Measurements from ENCODE around the gene PLD6.

The PLD6 gene

DNA sequence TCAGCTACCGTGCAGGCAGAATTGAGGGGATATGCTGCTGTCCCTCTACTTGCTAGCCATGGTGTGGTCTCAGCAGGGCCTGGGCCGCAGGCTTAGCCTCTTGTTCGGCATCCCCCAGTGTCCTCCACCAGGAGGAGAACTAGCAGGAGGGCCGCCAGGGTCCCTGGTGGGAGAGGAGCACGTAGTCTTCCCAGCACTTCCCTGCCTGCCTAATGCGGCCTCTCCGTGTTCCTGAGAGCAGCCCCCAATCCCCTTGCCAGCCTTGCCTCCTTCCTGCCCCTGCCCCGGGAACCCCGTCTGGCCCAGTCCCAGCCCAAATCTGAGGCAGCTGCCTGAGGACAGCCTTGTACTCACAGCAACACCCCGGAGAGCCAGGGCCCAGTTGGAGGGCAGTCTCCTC is 38.1 kb downstream of the PLD6 start:
- H3K27me3 ChIP-seq: no peaks in the 10 kb centered on the region
- no peak for DNase-seq
- peaks cover 3% of the 10 kb centered on the region for H3K36me3 ChIP-seq
- no peaks in the 10 kb centered on the region for H3K4me1 ChIP-seq
- TF ChIP-seq, protein P1, sequence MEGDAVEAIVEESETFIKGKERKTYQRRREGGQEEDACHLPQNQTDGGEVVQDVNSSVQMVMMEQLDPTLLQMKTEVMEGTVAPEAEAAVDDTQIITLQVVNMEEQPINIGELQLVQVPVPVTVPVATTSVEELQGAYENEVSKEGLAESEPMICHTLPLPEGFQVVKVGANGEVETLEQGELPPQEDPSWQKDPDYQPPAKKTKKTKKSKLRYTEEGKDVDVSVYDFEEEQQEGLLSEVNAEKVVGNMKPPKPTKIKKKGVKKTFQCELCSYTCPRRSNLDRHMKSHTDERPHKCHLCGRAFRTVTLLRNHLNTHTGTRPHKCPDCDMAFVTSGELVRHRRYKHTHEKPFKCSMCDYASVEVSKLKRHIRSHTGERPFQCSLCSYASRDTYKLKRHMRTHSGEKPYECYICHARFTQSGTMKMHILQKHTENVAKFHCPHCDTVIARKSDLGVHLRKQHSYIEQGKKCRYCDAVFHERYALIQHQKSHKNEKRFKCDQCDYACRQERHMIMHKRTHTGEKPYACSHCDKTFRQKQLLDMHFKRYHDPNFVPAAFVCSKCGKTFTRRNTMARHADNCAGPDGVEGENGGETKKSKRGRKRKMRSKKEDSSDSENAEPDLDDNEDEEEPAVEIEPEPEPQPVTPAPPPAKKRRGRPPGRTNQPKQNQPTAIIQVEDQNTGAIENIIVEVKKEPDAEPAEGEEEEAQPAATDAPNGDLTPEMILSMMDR (IDR thresholded peaks at IDR 0.05; ENCODE audit: low read depth, low read length): no peak
- H3K9me3 ChIP-seq: no peaks in the 10 kb centered on the region
- no peak overlapping the region for H3K4me3 ChIP-seq (ENCODE audit: low read depth, low read length)

DNA sequence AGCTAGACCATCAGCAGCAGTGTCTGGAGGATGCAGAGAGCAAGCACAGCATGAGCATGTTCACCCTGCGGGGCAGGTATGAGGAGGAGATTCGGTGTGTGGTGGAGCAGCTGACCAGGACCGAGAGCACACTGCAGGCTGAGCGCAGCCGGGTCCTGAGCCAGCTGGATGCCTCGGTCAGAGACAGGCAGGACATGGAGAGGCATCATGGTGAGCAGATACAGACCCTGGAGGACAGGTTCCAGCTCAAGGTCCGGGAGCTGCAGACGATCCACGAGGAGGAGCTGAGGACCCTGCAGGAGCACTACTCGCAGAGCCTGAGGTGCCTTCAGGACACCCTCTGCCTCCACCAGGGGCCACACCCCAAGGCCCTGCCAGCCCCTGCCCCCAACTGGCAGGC is 38.8 kb downstream of the PLD6 start:
- H3K36me3 ChIP-seq: peaks cover 9% of the 10 kb centered on the region
- no peaks in the 10 kb centered on the region for H3K9me3 ChIP-seq
- TF ChIP-seq, protein P1 (IDR thresholded peaks at IDR 0.05; ENCODE audit: low read depth, low read length): no peak
- DNase-seq: no peak
- no peak overlapping the region for H3K4me3 ChIP-seq (ENCODE audit: low read depth, low read length)
- no peaks in the 10 kb centered on the region for H3K4me1 ChIP-seq
- no peaks in the 10 kb centered on the region for H3K27me3 ChIP-seq

DNA sequence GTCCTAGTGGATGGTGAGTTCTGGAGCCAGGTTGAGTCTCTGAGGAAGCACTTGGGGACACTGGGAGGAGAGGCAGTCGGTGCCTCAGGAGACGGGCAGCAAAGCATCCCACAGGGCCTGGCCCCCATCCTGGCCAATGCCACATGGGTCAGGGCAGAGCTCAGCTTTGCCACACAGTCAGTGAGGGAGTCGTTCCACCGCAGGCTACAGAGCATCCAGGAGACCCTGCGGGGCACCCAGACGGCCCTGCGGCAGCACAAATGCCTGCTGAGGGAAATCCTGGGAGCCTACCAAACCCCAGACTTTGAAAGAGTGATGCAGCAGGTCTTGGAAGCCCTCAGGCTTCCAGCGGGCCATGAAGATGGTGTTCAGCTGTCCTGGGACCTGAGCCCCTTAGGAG is 39.7 kb downstream of the PLD6 start:
- Histone ChIP-seq H3K4me1 (no peaks in the 10 kb centered on the region), H3K4me3 (ENCODE audit: low read depth, low read length) (no peak overlapping the region), H3K36me3 (peaks cover 6% of the 10 kb centered on the region; the same call in 1 of the 2 replicates), H3K27me3 (no peaks in the 10 kb centered on the region), H3K9me3 (no peaks in the 10 kb centered on the region)
- DNase-seq: no peak
- TF ChIP-seq, protein P1 (IDR thresholded peaks at IDR 0.05; ENCODE audit: low read depth, low read length): no peak

DNA sequence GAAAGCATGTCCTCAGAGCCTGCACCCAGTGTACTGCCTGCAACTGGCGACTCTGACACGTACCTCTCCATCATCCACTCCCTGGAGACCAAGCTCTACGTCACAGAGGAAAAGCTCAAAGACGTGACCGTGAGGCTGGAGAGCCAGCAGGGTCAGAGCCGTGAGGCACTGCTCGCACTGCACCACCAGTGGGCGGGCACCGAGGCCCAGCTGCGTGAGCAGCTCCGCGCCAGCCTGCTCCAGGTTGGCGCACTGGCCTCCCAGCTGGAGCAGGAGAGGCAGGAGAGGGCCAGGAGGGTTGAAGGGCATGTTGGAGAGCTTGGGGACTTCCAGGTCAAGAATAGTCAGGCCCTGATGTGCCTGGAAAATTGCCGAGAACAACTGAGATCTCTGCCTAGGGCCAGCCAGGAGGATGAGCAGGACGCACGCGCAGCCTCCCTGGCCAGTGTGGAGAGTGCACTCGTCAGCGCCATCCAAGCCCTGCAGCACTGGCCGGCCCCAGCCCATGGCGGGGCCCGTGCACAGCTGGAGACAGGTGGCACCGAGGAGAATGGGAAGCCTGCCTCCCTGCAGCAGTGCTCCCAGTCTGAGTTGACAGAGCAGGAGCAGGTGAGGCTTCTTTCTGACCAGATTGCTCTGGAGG is 40.3 kb downstream of the PLD6 start:
- Histone ChIP-seq H3K36me3 (peaks cover 6% of the 10 kb centered on the region), H3K27me3 (no peaks in the 10 kb centered on the region), H3K9me3 (no peaks in the 10 kb centered on the region)

DNA sequence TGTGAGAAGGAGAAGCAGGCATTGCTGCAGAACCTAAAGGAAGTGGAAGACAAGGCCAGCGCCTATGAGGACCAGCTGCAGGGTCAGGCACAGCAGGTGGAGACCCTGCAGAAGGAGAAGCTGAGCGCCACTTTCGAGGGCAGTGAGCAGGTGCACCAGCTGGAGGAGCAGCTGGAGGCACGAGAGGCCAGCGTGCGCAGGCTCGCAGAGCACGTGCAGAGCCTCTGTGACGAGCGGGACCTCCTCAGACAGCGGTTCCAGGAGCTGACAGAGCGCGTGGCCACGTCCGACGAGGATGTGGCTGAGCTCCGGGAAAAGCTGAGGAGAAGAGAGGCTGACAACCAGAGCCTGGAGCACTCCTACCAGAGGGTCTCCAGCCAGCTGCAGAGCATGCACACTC is 41.5 kb downstream of the PLD6 start:
- no peaks in the 10 kb centered on the region for H3K4me1 ChIP-seq
- peaks cover 6% of the 10 kb centered on the region for H3K36me3 ChIP-seq
- no peak for DNase-seq
- no peaks in the 10 kb centered on the region for H3K27me3 ChIP-seq
- TF ChIP-seq, protein P1 (IDR thresholded peaks at IDR 0.05; ENCODE audit: low read depth, low read length): no peak
- no peak overlapping the region for H3K4me3 ChIP-seq (ENCODE audit: low read depth, low read length)
- H3K9me3 ChIP-seq: no peaks in the 10 kb centered on the region

More for the DNA sequence above, 40.3 kb downstream of the PLD6 start:
- no peak overlapping the region for H3K4me3 ChIP-seq (ENCODE audit: low read depth, low read length)
- TF ChIP-seq, protein P1 (IDR thresholded peaks at IDR 0.05; ENCODE audit: low read depth, low read length): no peak
- H3K4me1 ChIP-seq: no peaks in the 10 kb centered on the region
- no peak for DNase-seq

DNA sequence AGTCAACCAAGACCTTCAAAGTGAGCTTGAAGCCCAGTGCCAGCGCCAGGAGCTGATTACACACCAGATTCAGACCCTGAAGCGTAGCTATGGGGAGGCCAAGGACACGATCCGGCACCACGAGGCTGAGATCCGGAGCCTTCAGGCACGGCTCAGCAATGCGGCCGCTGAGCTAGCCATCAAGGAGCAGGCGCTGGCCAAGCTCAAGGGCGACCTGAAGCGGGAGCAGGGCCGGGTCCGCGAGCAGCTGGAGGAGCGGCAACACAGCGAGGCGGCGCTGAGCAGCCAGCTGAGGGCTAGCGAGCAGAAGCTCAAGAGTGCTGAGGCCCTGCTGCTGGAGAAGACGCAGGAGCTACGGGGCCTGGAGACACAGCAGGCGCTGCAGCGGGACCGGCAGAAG is 42.0 kb downstream of the PLD6 start:
- Histone ChIP-seq H3K36me3 (peaks cover 6% of the 10 kb centered on the region), H3K4me3 (ENCODE audit: low read depth, low read length) (no peak overlapping the region), H3K4me1 (no peaks in the 10 kb centered on the region), H3K9me3 (no peaks in the 10 kb centered on the region), H3K27me3 (no peaks in the 10 kb centered on the region)
- no peak for DNase-seq
- TF ChIP-seq, protein P1 (IDR thresholded peaks at IDR 0.05; ENCODE audit: low read depth, low read length): no peak
